Activated naive CD4-positive, alpha-beta T cell treated with anti-CD3 and anti-CD28 coated beads for 36 hours (primary cell): ENCODE measurements around the gene TAX1BP3. TPM values are rescaled to one million over a fixed set of nuclear protein-coding genes. Genes with fewer than 3 reads are reported as not detected.

Experiments
- CTCF ChIA-PET: fragments of 350-600 bp; sonication (Branson Sonifier 250); formaldehyde crosslinking; loops from one replicate; lab custom pipeline; 2021; ENCODE audit warnings: antibody characterized with exemption; lab: Charles Lee
- DNase-seq: peaks from one replicate; pipeline ENCODE4 v3.0.0-alpha.2; 2020
- H3K27ac Mint-ChIP-seq: one replicate; pipeline ENCODE4 v1.8.0; 2021; ENCODE audit warnings: mild to moderate bottlenecking, mixed read lengths
- H3K27me3 Mint-ChIP-seq: one replicate; pipeline ENCODE4 v1.8.0; 2021; ENCODE audit warnings: low read depth, mixed read lengths
- H3K36me3 Mint-ChIP-seq: one replicate; pipeline ENCODE4 v1.8.0; 2021; ENCODE audit warnings: low read depth, mixed read lengths
- H3K4me1 Mint-ChIP-seq: one replicate; pipeline ENCODE4 v1.8.0; 2021; ENCODE audit warnings: low read depth, mixed read lengths
- H3K4me3 Mint-ChIP-seq: one replicate; pipeline ENCODE4 v1.8.0; 2021; ENCODE audit warnings: mild to moderate bottlenecking, moderate library complexity, mixed read lengths
- H3K9me3 Mint-ChIP-seq: one replicate; pipeline ENCODE4 v1.8.0; 2021; ENCODE audit warnings: mixed read lengths
- intact Hi-C: fragments of 100-400 bp; cut with micrococcal nuclease; formaldehyde crosslinking; loops from one replicate; pipeline ENCODE4 v1.15.1; 2023
- total RNA-seq, 2 experiments: library from RNA; stranded (reverse); gene quantifications; one replicate each; pipeline ENCODE4 v1.2.3, GENCODE V29; 2021

Gene TAX1BP3
- total RNA-seq, 2 experiments from 2014 or later = 17.7 to 19.3 TPM

DNA sequence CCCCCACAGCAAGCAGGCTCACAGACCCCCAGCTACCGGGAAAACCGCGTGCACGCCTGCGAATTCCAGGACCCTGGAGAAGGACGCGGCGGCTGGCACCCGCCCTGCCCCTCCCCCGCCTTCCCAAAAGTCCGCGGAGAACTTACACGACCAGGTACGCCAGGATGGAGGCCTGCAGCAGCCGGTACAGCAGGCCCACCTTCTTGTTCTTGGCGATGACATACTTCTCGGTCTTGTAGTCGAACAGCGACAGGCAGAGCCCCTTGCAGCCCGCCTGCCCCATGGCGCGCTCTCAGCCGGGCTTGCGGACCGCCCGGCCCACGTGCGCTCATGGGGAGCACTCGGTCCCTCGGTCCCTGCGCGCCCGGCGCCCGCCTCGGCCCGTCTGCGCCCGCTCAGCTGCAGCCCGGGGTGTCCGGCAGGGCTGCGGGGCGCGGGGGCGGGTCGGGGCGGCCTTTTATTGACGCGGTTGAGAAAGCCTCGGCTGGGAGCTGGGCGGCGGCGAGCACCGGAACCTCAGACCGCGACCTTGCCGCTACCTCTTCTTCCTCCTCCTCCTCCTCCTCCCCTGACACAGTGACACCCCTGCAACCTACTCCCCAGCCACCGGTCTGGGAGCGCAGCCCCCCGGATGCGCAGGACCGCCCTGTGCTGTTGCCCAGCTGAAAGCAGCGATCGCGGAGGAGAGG is 27.5 kb upstream of the TAX1BP3 start, which contains the start of gene P2RX5:
Gene P2RX5, minus strand, starts transcription at position 433 of the 689 bp plus-strand sequence. Its CDS starts 150 bp downstream, at position 283.
- Mint-ChIP-seq H3K27ac (peak within 1 kb of the TSS; percentile 88), H3K4me1 (peaks cover 20% of the 10 kb centered on the region), H3K9me3 (peaks cover 3% of the 10 kb centered on the region), H3K36me3 (peaks cover 7% of the 10 kb centered on the region), H3K4me3 (peak within 1 kb of the TSS; percentile 94), H3K27me3 (no peaks in the 10 kb centered on the region)
- CTCF ChIA-PET = interaction anchor here (0.9 to 2.5 kb wide), 6 partner anchors 11 to 42 kb away, joined by 3 to 9 read pairs (median 4); no protein-coding TSS in a partner anchor
- peak; percentile 48 for DNase-seq
- intact Hi-C loops = loop anchor here (1.0 to 2.0 kb wide), 3 partner anchors 15 to 42 kb away; partner anchors contain the start of gene HASPIN

DNA sequence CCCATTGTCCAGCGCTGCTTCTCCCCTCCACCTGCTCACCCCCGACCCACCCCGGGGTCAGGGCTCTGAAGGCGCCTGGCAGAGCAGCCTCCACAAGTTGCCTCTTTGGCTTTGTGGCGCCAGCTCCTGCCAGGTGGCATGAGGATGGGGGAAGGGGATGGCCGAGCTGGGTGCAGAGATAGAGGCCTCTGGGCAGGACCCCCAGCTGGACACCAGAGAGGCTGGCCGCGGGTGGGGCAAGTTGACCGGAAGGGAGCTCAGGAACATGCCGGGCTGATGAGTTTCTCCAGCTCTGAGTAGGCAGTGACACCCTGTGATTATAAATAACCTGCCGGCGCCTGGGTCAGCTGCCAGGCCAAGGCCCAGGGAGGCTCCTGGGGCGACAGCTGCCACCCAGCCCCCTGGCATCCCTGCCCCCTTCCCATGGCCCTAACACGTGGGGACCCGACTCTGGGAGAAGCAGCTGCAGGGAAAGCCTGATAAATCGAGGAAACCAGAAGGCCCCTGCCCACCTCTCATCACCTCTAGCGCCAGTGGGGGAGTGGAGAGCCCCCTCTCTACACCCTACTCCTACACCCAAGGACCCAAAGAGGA is 26.8 kb upstream of the TAX1BP3 start:
- Mint-ChIP-seq H3K36me3 (peaks cover 11% of the 10 kb centered on the region), H3K4me3 (peak overlapping the region; percentile 94), H3K27ac (peak overlapping the region; percentile 75), H3K27me3 (no peaks in the 10 kb centered on the region), H3K9me3 (peaks cover 3% of the 10 kb centered on the region), H3K4me1 (peaks cover 18% of the 10 kb centered on the region)
- no peak for DNase-seq
- intact Hi-C loops = loop anchor here (1.0 kb wide), 1 partner anchor 16 kb away; no protein-coding TSS in a partner anchor
- CTCF ChIA-PET = interaction anchor here (0.9 to 2.5 kb wide), 5 partner anchors 12 to 43 kb away, joined by 3 to 9 read pairs (median 4); no protein-coding TSS in a partner anchor

DNA sequence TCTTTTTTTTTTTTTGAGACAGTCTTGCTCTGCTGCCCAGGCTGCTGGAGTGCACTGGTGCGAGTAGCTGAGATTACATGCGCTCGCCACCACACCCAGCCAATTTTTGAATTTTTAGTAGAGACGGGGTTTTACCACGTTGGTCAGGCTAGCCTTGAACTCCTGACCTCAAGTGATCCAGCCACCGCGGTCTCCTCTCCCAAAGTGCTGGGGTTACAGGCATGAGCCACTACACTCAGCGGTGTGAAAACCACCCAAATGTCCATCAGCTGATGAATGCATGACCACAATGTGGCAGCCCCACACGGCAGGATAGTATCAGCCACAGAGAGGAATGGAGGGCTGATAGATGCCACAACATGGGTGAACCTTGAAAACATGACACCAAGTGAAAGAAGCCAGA is 25.5 kb upstream of the TAX1BP3 start:
- H3K4me1 Mint-ChIP-seq = peaks cover 18% of the 10 kb centered on the region

DNA sequence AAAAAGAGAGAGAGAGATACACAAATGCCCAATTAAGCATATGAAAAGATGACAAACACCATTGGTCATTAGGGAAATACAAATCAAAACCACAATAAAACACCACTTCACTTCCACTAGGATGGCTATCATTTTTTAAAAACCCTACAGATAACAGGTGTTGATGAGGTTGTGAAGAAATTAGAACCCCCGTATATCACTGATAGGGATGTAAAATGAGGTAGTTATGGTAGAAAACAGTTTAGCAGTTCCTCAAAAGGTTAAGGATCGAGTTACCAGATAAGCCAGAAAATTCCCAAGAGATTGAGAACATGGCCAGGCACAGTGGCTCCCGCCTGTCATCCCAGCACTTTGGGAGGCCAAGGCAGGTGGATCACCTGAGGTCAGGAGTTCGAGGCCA is 24.8 kb upstream of the TAX1BP3 start:
- Mint-ChIP-seq H3K36me3 (peaks cover 19% of the 10 kb centered on the region), H3K27ac (no peak overlapping the region), H3K4me3 (no peak overlapping the region), H3K27me3 (no peaks in the 10 kb centered on the region), H3K9me3 (peaks cover 3% of the 10 kb centered on the region), H3K4me1 (peaks cover 18% of the 10 kb centered on the region)
- intact Hi-C loops = no loop called here
- CTCF ChIA-PET = no interaction called here
- DNase-seq = no peak

More for the DNA sequence above, 25.5 kb upstream of the TAX1BP3 start:
- Mint-ChIP-seq H3K36me3 (peaks cover 16% of the 10 kb centered on the region), H3K27ac (no peak overlapping the region), H3K9me3 (peaks cover 3% of the 10 kb centered on the region), H3K27me3 (no peaks in the 10 kb centered on the region), H3K4me3 (peak overlapping the region; percentile 94)
- DNase-seq = peak; percentile 23
- CTCF ChIA-PET = interaction anchor here (0.8 to 2.5 kb wide), 2 partner anchors 42 to 44 kb away, joined by 3 to 9 read pairs; no protein-coding TSS in a partner anchor
- intact Hi-C loops = no loop called here

DNA sequence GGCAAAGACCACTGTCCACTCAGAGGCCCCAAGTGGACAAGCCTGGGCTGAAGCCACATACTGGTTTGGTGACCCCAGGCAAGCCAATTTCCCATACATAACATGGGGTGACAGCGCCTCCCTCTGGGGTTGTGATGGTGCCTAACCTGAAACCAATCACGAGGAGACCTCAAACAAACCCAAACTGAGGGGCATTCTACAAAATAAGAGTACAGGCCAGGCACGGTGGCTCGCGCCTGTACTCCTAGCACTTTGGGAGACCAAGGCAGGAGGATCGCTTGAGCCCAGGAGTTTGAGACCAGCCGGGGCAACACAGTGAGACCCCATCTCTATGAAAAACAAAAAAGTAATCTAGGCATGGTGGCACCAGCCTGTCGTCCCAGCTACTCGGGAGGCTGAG is 24.0 kb upstream of the TAX1BP3 start:
- H3K27ac Mint-ChIP-seq = no peak overlapping the region
- peaks cover 19% of the 10 kb centered on the region for H3K36me3 Mint-ChIP-seq
- peaks cover 18% of the 10 kb centered on the region for H3K4me1 Mint-ChIP-seq
- H3K4me3 Mint-ChIP-seq = no peak overlapping the region
- CTCF ChIA-PET = no interaction called here
- H3K9me3 Mint-ChIP-seq = no peaks in the 10 kb centered on the region
- intact Hi-C loops = no loop called here
- H3K27me3 Mint-ChIP-seq = no peaks in the 10 kb centered on the region
- no peak for DNase-seq

DNA sequence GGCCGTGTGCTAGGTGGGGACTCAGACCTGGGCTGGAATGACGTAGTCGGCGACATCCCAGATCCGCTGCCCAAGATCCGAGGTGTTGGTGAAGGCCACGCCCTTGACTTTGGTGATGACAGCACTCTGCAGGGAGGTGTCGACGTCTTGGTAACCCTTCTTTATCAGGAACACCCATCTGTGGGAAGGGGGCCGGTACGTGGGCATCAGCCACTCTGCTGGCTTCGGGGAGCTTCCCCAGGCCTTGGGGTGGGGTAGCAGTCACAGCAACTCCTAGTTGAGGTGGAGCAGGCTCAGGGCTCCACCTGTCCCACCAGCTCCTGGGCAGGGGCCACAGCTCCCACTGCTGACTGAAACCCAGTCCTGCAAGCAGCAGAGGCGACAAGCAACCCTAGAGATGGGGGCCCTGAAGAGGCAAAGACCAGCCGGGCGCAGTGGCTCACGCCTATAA is 23.3 kb upstream of the TAX1BP3 start:
- Mint-ChIP-seq H3K9me3 (no peaks in the 10 kb centered on the region), H3K4me3 (no peak overlapping the region), H3K27me3 (no peaks in the 10 kb centered on the region), H3K27ac (no peak overlapping the region), H3K4me1 (peaks cover 16% of the 10 kb centered on the region), H3K36me3 (peaks cover 19% of the 10 kb centered on the region)
- CTCF ChIA-PET = interaction anchor here (1.5 kb wide), 1 partner anchor 46 kb away, joined by 3 read pairs; no protein-coding TSS in a partner anchor
- no peak for DNase-seq
- intact Hi-C loops = no loop called here

DNA sequence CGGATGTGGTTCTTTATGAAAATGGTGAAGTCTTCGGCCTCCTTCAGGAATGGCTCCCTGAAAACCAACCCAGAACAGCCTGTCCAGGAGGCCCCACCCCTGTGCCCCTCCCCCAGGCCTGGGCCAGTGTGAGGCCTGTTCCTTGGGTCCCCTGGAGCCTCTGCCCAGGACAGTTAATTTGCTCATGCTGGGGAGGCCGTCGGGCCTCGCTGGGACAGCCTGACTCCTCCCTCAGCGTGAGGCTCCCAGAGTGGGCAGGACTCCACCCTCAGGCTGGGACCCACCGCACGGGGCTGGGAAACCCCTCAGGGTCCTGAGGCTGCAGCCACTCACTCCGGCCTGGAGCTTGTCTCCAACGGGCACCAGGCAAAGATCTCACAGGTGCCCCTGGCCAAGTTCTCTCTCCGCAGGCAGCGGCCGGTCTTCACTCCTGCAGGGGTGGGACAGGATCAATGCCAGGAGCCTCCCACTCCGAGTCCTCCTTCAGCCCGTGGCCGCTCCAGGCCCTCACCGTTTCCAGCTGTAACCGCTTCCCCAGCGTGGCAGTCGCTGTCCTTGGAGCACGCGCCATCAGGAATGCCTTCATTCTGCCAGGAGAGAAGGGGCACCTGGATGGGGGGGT is 21.8 kb upstream of the TAX1BP3 start:
- Mint-ChIP-seq H3K36me3 (peaks cover 19% of the 10 kb centered on the region), H3K4me3 (no peak overlapping the region), H3K4me1 (peaks cover 15% of the 10 kb centered on the region), H3K9me3 (no peaks in the 10 kb centered on the region), H3K27ac (no peak overlapping the region), H3K27me3 (no peaks in the 10 kb centered on the region)
- no peak for DNase-seq
- intact Hi-C loops = no loop called here
- CTCF ChIA-PET = interaction anchor here (1.5 kb wide), 1 partner anchor 48 kb away, joined by 3 read pairs; no protein-coding TSS in a partner anchor

DNA sequence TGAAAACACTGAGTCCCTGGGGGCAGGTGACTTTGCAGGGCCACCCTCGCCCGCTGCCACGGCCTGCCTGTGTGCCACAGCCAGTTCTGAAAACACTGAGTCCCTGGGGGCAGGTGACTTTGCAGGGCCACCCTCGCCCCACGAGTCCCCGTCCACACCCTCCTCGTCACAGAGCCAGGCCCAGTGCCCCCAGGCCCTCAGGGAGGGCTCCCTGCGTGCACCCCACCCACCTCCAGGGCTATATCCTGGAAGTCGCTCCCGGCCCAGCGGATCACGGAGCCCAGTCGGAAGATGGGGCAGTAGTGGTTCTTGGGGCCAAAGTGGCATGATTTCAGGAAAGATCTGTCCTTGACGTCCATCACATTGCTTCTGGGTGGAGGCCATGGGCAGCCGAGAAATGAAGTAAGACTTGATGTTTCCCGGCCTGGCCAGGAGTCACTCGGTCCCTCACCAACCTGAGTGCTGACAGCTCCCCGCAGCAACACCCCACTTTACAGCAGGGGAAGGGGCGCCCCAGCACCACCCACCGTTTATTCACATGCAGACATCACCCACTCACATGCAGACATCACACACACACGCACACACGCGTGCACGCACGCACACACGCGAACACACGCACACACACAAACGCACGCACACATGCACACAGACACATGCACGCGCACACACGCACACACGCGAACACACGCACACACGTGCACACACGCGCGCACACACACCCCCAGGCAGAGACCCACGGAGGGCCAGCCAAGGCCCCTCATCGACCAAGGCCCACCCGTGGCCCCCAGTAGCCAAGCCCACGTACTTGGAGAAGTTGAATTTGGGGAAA is 21.1 kb upstream of the TAX1BP3 start:
- H3K9me3 Mint-ChIP-seq = no peaks in the 10 kb centered on the region
- H3K4me1 Mint-ChIP-seq = peaks cover 12% of the 10 kb centered on the region
- no peak for DNase-seq
- H3K27me3 Mint-ChIP-seq = no peaks in the 10 kb centered on the region
- intact Hi-C loops = no loop called here
- no peak overlapping the region for H3K27ac Mint-ChIP-seq
- H3K36me3 Mint-ChIP-seq = peaks cover 19% of the 10 kb centered on the region
- CTCF ChIA-PET = interaction anchor here (1.5 kb wide), 1 partner anchor 34 kb away, joined by 3 read pairs; the partner anchor contains the start of gene HASPIN
- H3K4me3 Mint-ChIP-seq = no peak overlapping the region

DNA sequence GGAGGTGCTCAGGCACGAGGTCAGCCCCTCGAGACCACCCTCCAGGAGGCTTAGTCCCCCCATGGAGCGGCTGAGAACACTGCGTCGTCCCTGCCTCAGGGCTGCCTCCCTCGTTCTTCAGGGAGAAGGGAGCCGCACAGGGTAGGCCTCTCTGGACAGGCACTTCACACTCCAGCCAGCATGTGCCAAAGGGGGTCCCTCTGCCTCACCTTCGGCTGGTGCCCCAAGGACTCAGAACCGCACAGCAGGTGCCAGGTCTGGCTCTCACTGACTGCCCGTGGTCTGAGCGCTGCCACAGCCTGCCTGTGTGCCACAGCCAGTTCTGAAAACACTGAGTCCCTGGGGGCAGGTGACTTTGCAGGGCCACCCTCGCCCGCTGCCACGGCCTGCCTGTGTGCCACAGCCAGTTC is 20.5 kb upstream of the TAX1BP3 start:
- H3K27ac Mint-ChIP-seq = no peak overlapping the region
- intact Hi-C loops = no loop called here

DNA sequence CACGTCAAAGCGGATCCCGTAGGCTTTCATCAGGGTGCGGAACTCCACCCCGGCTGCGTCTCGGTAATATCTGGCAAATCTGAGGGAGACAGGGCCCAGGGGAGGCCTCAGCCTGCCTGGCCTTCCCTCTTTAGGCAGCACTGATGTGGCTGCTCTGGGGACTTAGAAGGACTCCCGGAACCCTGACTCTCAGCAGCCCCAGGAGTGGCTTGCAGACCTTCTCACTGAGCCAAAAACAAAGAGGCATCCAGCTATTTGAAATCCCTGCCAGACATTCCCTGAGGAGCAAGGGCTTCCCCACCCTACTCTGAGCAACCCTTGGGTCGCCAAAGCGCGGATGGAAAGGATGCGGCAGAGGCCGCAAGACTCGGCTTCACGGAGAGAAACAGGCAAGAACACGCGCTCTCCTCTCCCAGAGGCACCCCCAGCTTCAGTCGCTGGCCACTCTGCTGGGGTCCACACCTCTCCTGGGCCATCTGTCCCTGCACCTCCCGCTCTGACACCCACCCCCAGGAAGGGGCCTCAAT is 19.7 kb upstream of the TAX1BP3 start:
- CTCF ChIA-PET = interaction anchor here (0.8 to 1.5 kb wide), 2 partner anchors 19 to 35 kb away, joined by 3 to 4 read pairs; partner anchors contain the start of gene HASPIN
- Mint-ChIP-seq H3K27me3 (no peaks in the 10 kb centered on the region), H3K4me1 (peaks cover 4% of the 10 kb centered on the region), H3K27ac (no peak overlapping the region), H3K9me3 (no peaks in the 10 kb centered on the region), H3K36me3 (peaks cover 18% of the 10 kb centered on the region), H3K4me3 (no peak overlapping the region)
- intact Hi-C loops = no loop called here
- no peak for DNase-seq

More for the DNA sequence above, 20.5 kb upstream of the TAX1BP3 start:
- DNase-seq = no peak
- H3K4me1 Mint-ChIP-seq = peaks cover 6% of the 10 kb centered on the region
- H3K9me3 Mint-ChIP-seq = no peaks in the 10 kb centered on the region
- H3K36me3 Mint-ChIP-seq = peaks cover 17% of the 10 kb centered on the region
- H3K27me3 Mint-ChIP-seq = no peaks in the 10 kb centered on the region
- no peak overlapping the region for H3K4me3 Mint-ChIP-seq
- CTCF ChIA-PET = interaction anchor here (1.5 kb wide), 1 partner anchor 35 kb away, joined by 3 read pairs; the partner anchor contains the start of gene HASPIN

DNA sequence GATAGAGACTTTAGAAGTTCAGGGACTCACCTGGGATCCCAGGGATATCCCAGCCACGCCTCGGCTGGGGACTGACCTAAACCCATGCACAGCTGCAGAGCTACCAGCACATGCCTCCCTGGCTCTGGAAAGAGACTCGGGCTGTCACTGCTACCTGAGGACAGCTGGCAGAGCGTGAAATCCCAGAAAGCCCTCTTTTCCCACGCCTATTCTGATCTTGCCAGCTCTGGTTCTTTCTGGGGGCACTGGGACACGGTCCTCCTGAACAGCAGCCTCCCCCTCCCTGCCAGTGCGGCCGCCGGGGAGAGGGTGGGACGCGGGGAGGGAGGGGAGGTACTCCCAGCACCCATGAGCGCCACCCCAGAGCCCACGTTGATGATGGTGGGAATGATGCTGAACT is 16.8 kb upstream of the TAX1BP3 start:
- intact Hi-C loops = no loop called here
- H3K36me3 Mint-ChIP-seq = peaks cover 13% of the 10 kb centered on the region
- H3K27ac Mint-ChIP-seq = no peak overlapping the region
- CTCF ChIA-PET = no interaction called here
- H3K4me1 Mint-ChIP-seq = peaks cover 7% of the 10 kb centered on the region
- no peaks in the 10 kb centered on the region for H3K27me3 Mint-ChIP-seq
- no peak overlapping the region for H3K4me3 Mint-ChIP-seq
- H3K9me3 Mint-ChIP-seq = no peaks in the 10 kb centered on the region
- DNase-seq = no peak
